Activated T-cell treated with anti-CD3 and anti-CD28 coated beads for 4 hours (primary cell): ENCODE measurements around the gene ATP2A1.
A peak's percentile ranks its signal among the peaks of the same experiment; 100 is the strongest.

ENCODE experiments used
- DNase-seq: peaks from one replicate; pipeline ENCODE4 v3.0.0-alpha.2; 2020

The ATP2A1 gene

DNA sequence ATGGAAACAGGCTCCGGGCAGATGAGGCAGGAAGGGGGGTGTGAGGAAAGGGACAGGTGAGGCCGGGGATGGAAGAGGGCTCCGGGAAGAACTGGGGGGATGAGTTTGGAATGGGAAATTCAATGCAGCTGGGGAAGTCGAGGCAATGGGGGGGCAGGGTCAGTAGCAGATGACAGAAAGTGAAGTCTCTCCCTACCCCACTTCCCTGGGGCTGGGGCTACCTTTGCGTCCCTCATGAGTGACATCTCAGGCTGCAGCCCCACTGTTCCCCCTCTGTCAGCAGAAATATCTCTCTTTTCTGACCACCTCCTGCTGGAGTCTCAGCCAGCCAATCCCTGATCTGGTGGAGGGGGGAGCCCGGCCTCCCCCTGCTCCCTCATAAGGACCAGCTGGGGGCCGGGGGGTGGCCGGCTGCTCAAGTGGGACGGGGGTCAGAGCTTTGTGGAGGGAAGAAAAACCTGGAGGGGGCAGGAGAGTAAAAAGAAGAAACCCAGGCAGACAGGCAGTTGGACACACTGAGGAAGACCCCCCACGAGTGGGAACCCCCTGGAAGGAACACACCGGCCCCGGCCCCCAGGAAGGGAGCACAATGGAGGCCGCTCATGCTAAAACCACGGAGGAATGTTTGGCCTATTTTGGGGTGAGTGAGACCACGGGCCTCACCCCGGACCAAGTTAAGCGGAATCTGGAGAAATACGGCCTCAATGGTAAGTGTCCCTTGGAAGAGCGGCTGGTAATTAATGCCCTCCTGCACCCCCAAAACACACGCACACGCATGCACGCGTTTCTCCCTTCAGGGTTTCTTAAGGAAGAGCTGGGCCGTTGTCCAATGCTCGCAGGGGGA lies at the start of gene ATP2A1:
TSS of gene ATP2A1 (plus strand) at position 406 of the 844 bp plus-strand sequence. CDS start at position 590, 184 bp downstream.
- DNase-seq, result no peak

DNA sequence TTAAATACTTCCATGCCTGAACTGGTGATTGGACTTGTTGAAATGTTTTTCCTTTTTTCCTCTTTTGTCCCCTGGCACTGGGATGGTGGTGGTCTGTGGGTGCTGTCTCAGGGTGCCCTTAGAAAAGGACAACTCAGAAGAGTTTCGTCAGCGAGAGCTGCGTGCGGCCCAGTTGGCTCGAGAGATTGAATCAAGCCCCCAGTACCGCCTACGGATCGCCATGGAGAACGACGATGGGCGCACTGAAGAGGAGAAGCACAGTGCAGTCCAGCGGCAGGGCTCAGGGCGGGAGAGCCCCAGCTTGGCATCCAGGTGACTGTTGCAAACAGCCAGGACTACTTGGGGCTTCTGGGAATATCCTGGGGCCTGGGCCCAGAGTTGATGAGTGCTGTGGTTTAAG lies 48.5 kb upstream of the ATP2A1 start:
- DNase-seq, result no peak

DNA sequence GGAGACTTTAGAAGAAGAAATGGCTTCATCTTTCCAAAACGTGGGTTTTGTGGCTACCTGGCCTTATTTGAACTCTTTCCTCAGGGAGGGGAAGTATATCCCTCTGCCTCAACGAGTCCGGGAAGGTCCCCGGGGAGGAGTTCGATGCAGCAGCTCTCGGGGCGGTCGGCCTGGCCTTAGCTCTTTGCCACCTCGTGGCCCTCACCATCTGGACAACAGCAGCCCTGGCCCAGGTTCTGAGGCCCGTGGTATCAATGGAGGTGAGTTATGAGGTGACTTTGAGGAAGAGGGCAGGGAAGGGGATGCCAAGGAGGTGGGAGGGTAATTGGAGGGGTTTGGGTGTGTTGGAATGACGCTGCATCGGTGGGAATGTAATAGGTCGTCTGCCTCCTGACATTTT lies 47.8 kb upstream of the ATP2A1 start:
- no peak for DNase-seq

DNA sequence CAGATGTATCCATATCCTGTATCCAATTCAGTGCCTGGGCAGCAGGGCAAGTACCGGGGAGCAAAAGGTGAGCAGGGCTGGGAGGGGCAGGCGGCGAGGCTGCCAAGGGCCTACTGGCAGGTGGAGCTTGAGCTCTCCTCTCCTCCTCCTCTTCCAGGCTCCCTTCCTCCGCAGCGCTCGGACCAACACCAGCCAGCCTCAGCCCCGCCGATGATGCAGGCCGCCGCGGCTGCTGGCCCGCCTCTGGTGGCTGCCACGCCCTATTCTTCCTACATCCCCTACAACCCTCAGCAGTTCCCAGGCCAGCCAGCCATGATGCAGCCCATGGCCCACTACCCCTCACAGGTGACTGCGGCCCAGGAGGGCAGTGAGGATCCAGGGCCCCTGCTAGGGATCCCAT lies 43.9 kb upstream of the ATP2A1 start:
- DNase-seq, result no peak

DNA sequence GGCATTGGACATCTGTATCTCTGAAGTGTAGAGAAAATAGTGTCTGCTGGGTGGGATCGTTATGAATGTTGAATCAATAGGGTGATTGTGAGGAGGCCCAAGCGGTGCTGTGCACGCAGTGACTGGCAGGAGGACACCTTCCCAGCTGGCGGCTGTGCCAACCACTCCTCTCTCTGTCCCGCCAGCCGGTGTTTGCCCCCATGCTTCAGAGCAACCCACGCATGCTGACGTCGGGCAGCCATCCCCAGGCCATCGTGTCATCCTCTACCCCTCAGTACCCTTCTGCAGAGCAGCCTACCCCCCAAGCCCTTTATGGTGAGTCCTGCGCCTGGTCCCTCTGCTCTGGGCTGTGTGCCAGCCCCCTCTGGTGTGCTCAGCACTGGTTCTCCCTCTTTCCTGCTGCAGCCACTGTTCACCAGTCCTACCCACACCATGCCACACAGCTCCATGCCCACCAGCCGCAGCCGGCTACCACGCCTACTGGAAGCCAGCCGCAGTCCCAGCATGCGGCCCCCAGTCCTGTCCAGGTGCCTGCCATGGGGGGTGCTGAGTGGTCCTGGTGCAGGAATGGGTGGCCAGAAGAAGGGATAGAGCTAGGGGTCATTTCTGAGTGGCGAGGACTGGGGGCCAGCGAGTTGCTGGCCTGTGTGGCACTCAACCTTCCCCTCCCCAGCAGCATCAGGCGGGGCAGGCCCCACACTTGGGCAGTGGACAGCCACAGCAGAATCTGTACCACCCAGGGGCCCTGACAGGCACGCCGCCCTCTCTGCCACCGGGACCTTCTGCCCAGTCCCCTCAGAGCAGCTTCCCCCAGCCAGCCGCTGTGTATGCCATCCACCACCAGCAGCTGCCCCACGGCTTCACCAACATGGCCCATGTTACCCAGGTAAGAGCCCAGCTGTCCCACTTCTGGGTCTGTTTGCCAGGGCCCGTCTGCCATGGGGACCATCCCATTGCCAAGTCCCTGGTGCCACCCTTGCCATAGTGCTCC lies 43.1 kb upstream of the ATP2A1 start:
- DNase-seq, result no peak

DNA sequence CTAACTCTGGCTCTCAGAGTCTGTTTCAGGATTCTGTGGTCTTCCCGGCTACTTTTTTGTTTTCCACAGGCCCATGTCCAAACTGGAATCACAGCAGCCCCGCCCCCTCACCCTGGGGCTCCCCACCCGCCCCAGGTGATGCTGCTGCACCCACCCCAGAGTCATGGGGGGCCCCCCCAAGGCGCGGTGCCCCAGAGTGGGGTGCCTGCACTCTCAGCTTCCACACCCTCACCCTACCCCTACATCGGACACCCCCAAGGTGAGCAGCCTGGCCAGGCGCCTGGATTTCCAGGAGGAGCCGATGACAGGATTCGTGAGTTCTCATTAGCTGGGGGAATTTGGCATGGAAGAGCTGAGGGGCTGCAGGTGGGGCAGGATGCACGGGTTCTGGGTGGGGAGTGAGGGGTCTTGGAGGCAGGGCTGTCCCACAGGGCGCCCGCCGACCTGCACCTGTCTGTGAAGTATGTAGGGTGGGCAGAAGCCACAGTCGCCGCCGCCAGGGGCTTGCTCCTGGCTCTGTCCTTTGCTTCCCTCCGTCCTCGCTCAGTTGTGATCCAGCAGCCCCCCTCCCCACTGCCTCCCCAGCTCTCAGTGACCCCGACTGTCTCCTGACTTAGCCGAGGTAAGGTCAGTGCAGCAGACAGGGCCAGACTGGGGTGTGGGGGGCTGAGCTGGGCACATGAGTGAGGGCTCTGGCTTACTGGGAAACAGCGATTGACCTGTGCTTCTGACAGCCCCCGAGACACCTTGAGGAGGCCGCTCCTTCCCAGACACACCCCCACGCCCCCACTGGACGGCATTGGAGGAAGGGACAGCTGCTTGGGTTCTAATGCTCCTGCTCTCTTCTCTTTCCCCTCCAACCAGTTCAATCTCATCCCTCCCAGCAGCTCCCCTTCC lies 42.2 kb upstream of the ATP2A1 start:
- no peak for DNase-seq

DNA sequence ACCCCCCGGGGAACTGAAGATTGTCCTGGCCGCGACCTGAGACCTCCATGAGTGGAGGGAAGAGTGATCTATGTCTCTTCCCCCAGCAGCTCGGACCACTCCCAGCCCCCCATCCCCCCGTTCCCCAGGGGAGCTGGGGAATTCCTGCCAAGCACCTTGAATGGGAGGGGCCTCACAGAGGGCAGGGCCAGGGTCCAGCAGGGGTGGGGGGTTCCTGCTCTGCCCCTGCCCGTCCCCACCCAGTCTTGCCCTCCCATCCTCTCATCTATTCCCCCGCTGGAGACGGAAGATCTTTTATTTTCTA lies 41.6 kb upstream of the ATP2A1 start:
- DNase-seq, result no peak

DNA sequence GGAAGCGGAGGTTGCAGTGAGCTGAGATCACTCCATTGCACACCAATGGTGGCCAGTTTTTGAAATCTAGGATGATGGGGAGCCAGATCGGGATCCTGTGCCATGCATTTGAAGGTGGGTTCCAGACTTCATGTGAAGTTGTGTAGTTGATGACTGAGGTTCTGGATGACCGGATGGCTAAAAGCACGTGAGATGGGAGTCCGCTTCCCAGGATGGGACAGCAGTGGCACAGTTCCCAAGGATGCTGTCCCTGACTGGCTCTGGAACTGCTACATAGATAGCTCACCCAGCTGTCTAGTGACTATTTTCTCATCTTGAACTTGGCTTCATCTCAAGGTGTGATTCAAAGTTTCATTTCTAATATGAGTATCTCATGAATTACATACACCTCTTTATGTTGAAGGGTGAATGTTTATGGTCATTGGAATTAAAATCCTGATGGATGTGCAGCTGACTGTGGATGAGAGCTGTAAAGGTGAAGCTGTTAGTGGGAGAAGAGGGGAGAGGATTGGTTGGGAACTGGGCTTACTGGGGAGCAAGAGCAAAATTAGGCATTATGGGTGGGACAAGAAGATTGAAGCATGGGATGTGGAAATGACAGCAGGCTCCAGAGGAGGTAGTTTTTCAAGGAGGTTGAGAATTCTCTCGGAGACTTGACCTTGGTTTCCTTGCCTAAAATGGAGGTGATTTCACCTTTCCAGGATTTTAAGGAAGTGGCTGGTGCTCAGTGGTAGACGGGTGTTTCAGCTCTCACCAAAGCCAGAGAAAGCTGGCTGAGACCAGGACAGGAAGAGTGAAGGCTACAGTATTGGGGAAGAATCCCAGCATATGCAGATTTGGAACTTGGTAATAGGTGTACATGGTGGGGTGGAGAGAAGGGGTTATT lies 40.4 kb upstream of the ATP2A1 start:
- no peak for DNase-seq

DNA sequence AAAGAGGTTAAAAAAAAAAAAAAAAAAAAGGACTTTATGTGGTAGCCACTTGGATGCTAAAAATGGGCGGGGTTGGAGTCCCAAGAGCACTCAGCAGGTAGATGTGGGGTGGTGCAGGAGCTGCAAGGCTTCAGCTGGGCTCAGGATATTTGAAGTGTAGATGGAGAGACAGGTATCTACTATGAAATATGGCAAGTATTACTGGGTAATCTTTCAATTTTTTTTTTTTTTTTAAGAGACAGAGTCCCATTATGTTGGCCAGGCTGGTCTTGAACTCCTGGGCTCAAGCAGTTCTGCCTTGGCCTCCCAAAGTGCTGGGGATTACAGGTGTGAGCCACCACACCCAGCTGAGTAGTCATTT lies 39.8 kb upstream of the ATP2A1 start:
- no peak for DNase-seq

DNA sequence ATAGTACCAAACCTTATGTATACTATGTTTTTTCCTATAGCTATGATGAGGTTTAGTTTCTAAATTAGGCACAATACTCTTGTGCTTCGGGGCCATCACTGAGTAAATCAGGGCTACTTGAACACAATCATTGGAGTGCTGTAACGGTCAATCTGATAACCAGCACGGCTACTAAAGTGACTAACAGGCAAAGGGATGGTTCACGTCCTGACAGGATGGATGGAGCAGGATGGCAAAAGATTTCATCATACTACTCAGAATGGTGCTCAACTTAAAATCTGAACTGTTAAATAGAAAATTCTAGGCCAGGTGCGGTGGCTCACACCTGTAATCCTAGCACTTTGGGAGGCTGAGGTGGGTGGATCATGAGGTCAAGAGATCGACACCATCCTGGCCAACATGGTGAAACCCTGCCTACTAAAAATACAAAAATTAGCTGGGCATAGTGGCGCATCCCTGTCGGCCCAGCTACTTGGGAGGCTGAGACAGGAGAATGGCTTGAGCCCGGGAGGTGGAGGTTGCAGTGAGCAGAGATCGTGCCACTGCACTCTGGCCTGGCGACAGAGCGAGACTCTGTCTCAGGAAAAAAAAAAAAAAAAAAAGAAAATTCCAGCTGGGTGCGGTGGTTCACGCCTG lies 39.2 kb upstream of the ATP2A1 start:
- no peak for DNase-seq

DNA sequence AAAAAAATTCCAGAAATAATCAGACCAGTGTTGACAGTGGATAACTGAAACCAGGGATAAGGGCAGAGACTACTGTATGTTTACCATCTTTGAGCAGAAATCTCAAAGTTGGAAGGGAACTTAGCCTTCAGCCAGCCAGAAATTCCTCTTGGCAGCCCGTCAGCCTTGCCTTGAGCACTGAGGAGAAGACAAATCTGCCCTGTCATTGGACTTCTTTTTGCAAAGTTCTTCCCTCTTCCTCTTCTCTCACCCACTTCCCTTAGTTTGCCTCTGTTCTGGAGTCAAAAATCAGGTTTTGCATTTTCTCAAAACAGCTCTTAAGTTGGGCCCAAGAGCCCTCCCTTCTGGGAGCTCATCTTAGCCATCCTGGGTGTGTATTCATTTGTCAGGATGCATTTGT lies 38.4 kb upstream of the ATP2A1 start:
- DNase-seq, result no peak

DNA sequence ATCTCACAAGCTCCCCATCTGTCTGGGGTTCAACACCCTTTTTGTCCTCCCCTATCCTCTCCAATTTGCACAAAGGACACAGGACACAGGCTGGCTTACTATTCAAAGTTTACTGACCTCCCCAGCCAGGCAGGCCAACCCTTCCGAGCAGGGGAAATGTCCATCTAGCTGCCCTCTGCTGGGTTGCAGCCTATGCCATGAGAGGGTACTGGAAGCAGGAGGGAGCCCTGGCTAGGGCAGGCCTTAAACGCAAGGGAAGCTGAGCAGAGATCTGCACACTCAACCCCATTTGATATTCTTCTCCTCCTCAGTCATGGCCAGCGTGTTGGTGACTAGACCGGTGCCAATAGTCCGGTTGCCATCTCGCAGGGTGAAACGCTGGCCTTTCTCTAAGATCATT lies 35.6 kb upstream of the ATP2A1 start:
- no peak for DNase-seq

DNA sequence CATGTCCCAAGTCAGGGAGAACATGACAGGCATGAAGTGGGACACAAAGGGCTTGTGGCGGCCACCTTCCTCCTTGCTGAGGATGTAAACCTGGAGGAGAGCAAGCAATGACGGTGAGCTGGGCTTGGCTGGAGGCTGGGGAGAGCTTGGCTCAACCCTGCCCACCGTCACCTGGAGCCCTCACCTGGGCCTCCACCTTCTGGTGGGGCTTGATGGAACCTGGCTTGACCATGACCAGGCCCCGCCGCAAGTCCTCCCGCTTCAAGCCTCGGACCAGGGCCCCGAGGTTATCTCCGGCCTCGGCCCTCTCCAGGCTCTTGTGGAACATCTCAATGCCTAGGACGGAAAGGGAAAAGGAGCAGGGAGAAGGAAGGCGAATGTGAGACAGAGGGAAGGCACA lies 34.5 kb upstream of the ATP2A1 start:
- DNase-seq, result no peak

DNA sequence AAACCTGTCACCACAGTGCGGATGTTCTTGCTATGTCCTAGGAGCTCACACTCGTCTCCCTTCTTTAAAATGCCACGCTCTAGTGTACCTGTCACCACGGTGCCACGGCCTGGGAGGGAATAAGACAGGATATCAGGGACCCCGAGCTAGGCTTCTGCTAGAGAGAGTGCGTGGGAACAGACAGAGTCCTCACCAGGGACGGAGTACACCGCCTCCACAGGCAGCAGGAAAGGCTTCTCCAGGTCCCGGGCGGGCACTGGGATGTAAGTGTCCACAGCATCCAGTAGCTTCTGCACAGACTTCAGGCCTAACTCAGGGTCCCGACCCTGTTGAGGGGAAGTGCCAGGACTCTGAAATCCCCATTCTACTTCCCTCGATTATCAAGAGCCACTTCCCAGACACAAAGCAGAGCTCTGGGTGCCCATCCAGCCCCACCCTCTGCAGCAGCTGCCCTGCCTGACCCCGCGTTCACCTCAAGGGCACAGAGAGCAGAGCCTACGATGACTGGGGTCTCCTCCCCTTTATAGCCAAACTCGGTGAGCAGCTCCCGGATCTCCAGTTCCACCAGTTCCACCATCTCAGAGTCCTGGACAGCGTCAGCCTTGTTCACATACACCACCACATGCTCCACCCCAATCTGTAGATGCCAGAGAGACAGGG lies 33.9 kb upstream of the ATP2A1 start:
- DNase-seq, result no peak

DNA sequence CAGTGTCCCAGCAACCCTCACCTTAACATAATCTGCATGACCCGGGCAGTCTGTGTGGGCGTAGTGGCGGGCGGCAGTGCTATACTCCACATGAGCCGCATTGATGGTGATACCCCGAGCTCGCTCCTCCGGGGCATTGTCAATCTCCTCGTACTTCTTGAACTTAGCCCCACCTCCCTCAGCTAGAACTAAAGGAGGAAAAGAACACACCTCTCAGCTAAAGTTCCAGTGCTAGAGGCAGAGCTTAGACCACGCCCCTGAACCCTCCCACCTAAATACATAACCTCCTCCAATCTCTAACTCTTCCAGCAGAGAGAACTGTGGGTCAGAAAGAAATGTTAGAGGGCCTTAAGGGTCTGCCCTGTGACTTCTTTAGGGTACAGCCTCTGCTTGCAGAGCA lies 33.0 kb upstream of the ATP2A1 start:
- DNase-seq, result no peak

DNA sequence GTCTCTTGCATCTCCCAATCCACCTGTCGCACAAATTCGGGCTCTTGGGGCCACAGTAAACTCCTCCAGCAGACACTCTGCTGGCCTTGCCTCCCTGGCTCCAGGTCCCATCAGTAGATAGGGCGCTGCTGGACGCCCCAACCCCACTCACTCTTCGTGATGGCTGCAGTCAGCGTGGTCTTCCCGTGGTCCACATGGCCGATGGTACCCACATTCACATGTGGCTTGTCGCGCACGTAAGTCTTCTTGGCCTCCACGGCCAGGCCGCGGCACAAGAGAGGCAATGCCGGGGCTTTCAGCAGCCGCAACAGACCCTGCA lies 32.6 kb upstream of the ATP2A1 start:
- no peak for DNase-seq

DNA sequence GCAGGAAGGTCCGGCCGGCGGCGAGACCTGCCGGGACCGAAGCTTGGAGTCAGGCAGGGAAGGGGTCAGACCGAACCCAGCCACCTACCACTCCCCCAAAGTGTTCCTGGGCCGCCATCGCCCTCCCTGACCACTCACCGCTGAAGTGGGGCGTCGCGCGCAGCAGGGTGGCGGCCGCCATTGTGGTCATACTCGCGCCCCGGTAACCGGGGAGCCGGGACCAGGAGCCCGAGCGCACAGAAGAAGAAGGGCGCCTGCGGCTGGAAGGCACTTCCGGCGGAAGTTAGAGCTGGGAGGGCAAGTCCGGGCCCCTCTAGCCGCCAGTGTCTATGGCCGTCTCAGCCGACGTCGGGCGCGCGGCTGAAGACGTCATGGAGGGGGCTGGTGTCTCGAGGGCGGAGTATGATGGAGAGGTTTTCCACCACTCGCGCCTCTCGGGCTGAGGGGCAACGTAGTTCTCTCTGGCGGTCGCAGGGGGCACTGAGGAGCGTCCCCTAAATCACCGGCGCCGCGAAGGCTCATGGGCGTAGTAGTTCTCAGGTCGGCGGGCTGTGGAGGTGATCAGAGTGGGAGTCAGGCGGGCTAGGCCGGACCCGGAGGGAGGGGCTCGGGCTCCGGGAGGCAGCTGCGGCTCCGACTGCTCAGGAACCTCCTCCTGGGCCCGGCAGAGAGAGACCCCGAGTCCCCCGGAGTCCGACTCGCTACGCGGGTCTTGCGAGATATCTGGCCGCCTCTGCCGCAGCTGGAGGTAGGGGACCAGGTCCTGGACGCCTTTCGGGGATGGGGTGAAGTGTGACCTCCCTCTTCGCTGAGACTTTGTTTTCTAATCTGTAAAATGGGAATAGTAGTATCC lies 32.0 kb upstream of the ATP2A1 start, which contains the start of gene TUFM:
TSS of gene TUFM (minus strand) at position 269 of the 853 bp plus-strand sequence. CDS start at position 190, 79 bp downstream.
- DNase-seq, result peak; percentile 95

DNA sequence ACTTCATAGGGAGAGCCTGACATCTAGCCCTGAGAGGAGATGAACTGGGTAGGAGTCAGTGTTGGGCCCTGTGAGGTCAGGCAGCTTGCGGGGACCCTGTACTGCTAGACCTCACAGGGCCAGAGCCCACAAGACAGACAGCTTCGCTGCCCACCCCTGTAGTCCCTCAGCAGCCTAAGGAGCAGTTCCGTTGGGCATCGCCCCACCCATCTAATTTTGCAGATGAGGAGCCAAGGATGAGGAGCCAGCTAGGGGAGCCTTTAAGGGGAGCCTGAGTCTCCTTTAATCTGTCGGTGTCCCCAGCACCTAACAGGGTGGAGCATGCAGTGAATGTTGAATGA lies 31.4 kb upstream of the ATP2A1 start:
- DNase-seq, result no peak

DNA sequence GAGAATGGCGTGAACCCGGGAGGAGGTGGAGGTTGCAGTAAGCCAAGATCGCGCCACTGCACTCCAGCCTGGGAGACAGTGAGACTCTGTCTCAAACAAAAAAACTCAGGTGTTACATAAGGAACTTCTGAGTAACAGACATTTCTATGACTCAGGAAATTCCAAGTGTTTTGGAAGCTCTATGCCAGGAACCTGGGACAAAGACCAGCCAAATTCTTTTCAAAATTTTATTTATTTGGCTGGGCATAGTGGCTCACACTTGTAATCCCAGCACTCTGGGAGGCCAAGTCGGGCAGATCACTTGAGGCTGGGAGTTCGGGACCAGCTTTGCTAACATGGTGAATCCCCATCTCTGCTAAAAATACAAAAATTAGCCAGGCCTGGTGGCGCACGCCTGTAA lies 19.9 kb upstream of the ATP2A1 start:
- no peak for DNase-seq

DNA sequence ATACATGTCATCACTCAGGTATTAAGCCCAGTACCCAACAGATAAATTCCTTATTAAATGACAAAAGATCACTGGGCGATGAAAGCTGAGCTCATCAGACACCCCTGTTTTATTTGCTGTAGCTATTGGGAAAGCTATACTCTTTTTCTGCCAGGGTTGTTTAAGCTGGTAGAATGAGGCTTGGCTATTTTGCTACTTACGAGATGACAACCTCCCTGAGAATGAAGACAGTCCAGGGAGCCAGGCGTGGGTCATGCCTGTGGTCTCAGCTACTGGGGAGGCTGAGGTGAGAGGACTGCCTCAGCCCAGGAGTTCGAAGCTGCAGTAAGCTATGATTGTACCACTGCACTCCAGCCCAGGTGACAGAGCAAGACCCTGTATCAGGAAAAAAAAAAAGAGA lies 19.0 kb upstream of the ATP2A1 start:
- DNase-seq, result no peak
